HG02678 (cell line): ENCODE results near the gene AMHR2.

Source experiments
- ATAC-seq: cut with Tn5 transposase; IDR thresholded peaks from one replicate; pipeline ENCODE4 v1.9.1; 2021; ENCODE audit warnings: mild to moderate bottlenecking, moderate library complexity; ENCODE audit not compliant: unreplicated experiment

Gene AMHR2

GRCh38 chr12:53451661-53452158, 28.1 kb downstream of the AMHR2 start, which contains the start of gene PCBP2:
TSS of gene PCBP2 (plus strand) at chr12:53452102. CDS start at chr12:53454801, 2,699 bp downstream.
- peak; percentile 97 for ATAC-seq

DNA sequence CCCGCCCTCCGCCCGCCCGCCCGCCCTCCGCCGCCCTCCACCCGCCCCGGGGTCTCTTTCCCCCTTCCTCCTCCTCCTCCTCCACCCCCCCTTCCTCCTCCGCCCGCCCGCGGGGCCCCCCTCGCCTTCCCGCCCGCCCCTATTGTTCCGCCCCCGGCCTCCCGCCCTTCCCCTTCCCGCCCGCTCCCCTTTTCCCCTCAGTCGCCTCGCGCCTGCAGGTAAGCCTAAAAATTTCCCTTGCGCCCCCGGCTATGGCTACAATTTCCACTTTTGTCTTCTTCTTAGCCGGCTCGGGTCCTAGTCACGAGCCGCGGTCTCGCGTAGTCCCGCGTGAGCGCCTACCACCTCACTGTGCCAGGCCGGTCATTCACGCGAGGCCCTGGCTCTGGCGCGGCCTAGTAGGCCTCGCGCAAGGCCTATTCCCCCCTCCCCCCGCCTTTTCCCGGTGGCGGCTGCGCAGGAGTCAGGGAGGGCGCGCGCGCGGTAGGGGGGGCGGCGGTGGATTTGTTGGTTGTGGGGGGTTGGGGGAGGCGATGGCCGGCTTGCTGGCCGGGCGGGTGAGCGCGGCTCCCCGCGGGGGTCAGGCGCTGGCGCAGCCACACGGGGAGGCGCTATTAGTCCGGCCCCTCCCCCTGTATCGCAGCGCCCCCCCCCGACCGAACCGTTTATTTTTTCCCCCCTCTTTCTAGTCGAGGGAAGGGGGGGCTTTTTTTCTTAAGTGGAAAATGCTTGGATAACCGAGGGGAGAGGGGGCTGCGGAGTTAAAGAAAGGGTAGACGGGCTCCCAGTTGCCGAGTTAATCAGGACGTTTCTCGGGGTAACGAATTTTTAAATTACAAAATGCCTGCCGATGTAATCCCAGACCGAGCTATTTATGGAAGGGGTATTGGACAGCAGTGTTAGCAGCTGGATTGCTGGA, 28.8 kb downstream of the AMHR2 start:
- ATAC-seq, result no peak

GRCh38 chr12:53453953-53454640, 30.4 kb downstream of the AMHR2 start:
- ATAC-seq, result no peak

DNA sequence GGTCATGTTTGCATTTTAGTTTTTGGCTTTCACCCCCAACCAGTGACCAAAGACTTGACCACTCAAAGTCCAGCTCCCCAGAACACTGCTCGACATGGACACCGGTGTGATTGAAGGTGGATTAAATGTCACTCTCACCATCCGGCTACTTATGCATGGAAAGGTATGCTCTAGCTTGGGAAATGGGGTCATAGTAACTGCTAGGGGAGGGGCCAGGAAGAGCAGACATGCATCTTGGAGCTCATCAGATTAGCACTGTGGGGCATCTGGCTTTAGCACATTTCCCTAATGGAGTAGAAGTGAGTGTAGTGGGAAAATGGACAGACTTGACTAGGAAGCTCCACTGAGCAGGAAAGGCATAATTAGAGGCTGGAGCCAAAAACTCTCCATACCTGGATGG, 31.1 kb downstream of the AMHR2 start:
- ATAC-seq, result no peak

DNA sequence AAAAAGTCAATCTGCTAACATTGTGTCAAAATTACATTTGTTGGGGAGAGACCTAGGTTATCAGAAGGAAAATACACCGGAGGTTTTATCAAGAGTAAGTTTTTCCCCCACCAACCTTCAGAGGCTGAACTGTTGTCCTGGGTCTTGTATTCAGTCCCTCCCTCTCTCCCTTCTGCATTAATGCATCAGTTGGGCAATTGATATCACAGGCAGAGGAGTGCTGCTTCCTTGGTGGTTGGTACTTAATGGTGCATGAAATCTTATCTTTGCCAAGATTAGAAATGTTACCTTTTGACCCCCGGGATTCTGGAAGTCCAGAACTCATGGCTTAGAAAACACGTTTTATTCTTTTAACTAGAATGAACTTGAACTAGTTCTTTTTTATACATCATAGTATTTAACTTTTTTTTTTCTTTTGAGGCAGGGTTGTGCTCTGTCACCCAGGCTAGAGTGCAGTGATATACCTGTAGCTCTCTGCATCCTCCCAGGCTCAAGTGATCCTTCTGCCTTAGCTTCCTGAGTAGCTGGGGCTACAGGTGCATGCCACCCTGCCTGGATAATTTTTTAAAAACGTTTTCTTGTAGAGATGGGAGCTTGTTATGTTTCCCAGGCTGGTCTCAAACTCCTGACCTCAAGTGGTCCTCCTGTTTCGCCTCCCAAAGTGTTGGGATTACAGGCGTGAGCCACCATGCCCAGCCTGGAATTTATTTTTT, 33.2 kb downstream of the AMHR2 start:
- no peak for ATAC-seq

GRCh38 chr12:53459097-53459496, 35.4 kb downstream of the AMHR2 start:
- no peak for ATAC-seq

DNA sequence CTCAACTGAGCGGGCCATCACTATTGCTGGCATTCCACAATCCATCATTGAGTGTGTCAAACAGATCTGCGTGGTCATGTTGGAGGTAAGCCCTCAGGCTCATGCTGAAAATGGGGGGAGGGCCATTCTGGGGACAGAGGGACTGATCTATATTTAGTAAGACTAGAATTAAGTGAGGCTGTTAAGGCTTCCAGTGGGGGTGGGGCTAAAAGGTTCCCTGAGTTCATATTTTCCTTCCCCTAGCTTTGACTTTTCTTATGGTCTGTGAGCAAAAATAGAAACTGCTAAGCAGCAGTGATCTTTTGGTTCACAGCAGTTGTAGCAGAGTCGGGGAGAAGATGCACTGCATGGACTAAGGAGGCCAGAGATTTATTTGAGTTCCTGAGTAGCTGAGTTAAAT, 37.4 kb downstream of the AMHR2 start:
- no peak for ATAC-seq

GRCh38 chr12:53461591-53461990, 37.9 kb downstream of the AMHR2 start:
- ATAC-seq, result no peak

GRCh38 chr12:53462935-53463334, 39.3 kb downstream of the AMHR2 start:
- ATAC-seq, result no peak

GRCh38 chr12:53463802-53464560, 40.3 kb downstream of the AMHR2 start:
- no peak for ATAC-seq

GRCh38 chr12:53464685-53465418, 41.2 kb downstream of the AMHR2 start:
- no peak for ATAC-seq

- no peak for ATAC-seq
These were observed 42.0 kb downstream of the AMHR2 start for GRCh38 chr12:53465679-53466078.

DNA sequence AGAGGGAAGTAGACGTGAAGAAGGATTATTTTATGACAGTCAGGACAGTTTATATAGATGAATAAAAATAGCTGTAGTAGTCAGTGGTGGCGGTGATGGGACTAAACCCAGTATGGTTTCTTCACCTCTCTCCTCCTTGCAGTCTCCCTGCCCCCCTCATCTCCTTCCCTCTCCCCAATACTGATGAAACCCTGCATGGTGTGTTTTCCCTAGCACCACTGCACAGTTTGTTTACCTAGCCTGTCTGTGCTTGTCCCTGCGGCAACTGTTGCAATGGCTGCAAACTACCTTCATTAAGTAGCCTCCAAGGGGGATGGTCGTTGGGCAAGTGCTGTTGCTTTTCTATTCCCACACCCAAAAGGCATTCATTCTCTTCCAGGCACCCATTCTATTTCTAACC, 43.0 kb downstream of the AMHR2 start:
- no peak for ATAC-seq

DNA sequence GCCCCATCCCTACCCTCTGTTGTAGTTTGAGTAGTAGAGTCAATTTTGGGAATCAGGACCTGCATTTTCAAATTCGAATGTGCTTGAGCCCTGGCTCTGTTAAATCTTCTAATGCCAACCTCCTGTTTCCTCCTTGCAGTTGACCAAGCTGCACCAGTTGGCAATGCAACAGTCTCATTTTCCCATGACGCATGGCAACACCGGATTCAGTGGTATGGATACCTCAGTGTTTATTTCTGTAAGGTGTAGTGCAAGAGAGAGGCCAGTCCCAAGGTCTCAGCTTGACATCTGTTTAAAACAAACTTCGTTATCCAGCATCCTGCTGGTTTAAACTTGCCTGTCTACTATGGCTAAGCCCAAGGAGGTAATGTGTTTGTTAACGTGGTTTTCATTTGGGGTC, 43.4 kb downstream of the AMHR2 start:
- ATAC-seq, result no peak

DNA sequence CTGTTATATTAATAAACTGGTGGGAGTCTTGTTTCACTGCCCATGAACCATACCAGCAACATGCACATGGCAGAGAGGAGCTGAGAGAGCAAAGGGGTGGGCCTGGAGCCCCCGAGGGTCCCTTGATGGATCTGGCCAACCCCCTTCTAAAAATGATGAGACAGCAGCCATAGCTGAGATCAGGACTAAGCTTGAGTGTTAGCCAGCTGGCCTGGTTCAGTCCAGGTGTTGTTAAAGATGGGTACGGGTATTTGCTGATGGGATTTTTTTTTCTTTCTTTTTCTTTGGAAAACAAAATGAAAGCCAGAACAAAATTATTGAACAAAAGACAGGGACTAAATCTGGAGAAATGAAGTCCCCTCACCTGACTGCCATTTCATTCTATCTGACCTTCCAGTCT, 44.2 kb downstream of the AMHR2 start:
- no peak for ATAC-seq

GRCh38 chr12:53468282-53468681, 44.6 kb downstream of the AMHR2 start:
- ATAC-seq, result no peak

DNA sequence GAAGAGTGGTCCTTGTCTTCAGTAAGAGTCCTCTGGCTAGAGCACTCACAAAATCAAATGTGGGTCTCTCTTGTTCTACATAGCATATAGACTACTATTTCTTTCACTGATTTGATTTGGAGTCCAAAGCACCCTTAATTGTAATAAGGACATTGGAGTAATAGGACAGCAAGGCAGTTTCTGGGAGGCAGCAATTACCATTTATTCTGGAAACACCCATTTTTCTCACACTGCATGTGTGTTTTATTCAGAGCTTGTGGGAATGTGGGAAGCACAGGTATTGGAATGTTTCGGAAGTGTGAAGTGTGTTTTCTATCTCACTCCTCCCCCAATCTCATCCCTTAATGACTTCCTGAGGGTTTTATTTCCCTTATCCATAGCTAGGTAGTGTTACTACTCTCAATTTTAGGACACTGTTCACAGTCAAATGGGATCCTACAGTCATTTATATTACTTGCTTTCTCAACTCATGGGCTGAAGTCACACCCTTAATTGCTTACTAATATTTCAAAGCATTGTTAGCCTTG, 48.5 kb downstream of the AMHR2 start:
- ATAC-seq, result no peak

- no peak for ATAC-seq
These were observed 50.4 kb downstream of the AMHR2 start for GRCh38 chr12:53474077-53474476.

GRCh38 chr12:53474819-53475218, 51.2 kb downstream of the AMHR2 start:
- no peak for ATAC-seq

DNA sequence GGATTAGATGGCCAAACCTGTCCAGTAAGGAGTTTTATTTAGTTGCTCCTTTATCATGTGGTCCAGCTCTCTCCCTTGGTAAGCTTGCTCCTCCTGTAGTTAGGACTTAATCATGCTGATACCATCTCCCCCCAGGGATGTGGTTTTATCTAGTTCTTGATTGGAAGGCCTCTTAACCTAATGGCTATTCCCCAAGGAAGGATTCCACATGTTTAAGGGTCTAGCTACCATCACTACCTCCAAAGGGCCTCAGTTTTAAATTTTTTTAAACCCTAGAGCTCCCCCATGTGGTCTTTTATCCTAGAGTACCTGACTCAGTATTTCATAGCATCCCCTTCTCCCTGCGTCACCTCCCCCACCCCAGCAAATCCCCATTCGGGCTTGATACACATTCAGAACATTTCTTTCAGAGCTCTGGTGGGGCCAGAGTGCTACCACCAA, 53.1 kb downstream of the AMHR2 start:
- ATAC-seq, result no peak
